Karpas-422 (cell line): ENCODE data around the gene FBXW5. TPM values are rescaled to one million over a fixed set of nuclear protein-coding genes. Genes with fewer than 3 reads are reported as not detected.

Experiments
- DNase-seq: peaks from one replicate; pipeline ENCODE4 v3.0.0-alpha.2; 2015
- H2AFZ ChIP-seq: fragments of 200-600 bp; sonication (generic); 2 replicates; pipeline ENCODE4 v1.6.1; 2014; ENCODE audit warnings: antibody characterized with exemption, low read length, mixed read lengths
- H3K27ac ChIP-seq: fragments of 200-600 bp; sonication (generic); 2 replicates; pipeline ENCODE4 v1.5.1; 2014; ENCODE audit warnings: mild to moderate bottlenecking, low read length, moderate library complexity
- H3K27me3 ChIP-seq: fragments of 200-600 bp; sonication (generic); 2 replicates; pipeline ENCODE4 v1.6.1; 2014; ENCODE audit warnings: low read length, mixed read lengths
- H3K36me3 ChIP-seq: fragments of 200-600 bp; sonication (generic); 2 replicates; pipeline ENCODE4 v1.6.1; 2014; ENCODE audit warnings: low read length, mixed read lengths; ENCODE audit not compliant: insufficient read depth
- H3K4me1 ChIP-seq: fragments of 200-600 bp; sonication (generic); 2 replicates; pipeline ENCODE4 v1.6.1; 2014; ENCODE audit warnings: mild to moderate bottlenecking, low read length, mixed read lengths
- H3K4me2 ChIP-seq: fragments of 200-600 bp; sonication (generic); 2 replicates; pipeline ENCODE4 v1.6.1; 2014; ENCODE audit warnings: low read length, low read depth, mild to moderate bottlenecking; ENCODE audit not compliant: poor library complexity, severe bottlenecking
- H3K4me3 ChIP-seq: fragments of 200-600 bp; sonication (generic); 2 replicates; pipeline ENCODE4 v1.5.1; 2014; ENCODE audit warnings: mild to moderate bottlenecking, antibody characterized with exemption, low read length, mixed read lengths
- H3K79me2 ChIP-seq: fragments of 200-600 bp; sonication (generic); 2 replicates; pipeline ENCODE4 v1.6.1; 2014; ENCODE audit warnings: mild to moderate bottlenecking, low read length, mixed read lengths
- H3K9ac ChIP-seq: fragments of 200-600 bp; sonication (generic); 2 replicates; pipeline ENCODE4 v1.6.0; 2014; ENCODE audit warnings: low read length
- H3K9me2 ChIP-seq: fragments of 200-600 bp; sonication (generic), shearing (Covaris generic); replicated peaks from 2 replicates; pipeline ENCODE4 v1.6.0; 2014; ENCODE audit warnings: mild to moderate bottlenecking, low read length, moderate library complexity; ENCODE audit not compliant: insufficient read depth
- H3K9me3 ChIP-seq: fragments of 300-700, 200-600 bp; sonication (generic); 2 replicates; pipeline ENCODE4 v1.6.1; 2014; ENCODE audit warnings: low read length, mixed read lengths
- H4K20me1 ChIP-seq: fragments of 200-600 bp; sonication (generic); 2 replicates; pipeline ENCODE4 v1.6.1; 2014; ENCODE audit warnings: mild to moderate bottlenecking, antibody characterized with exemption, low read length, low read depth; ENCODE audit not compliant: insufficient read depth
- total RNA-seq: library from RNA; depleted of rRNA; stranded (reverse); fragments of >200 nt; shearing (Covaris generic); gene quantifications from 2 replicates; pipeline ENCODE4 v1.2.3, GENCODE V29; 2014; ENCODE audit warnings: low replicate concordance

The FBXW5 gene
- total RNA-seq, 1 experiment from 2014 or later: 37.3 TPM

DNA sequence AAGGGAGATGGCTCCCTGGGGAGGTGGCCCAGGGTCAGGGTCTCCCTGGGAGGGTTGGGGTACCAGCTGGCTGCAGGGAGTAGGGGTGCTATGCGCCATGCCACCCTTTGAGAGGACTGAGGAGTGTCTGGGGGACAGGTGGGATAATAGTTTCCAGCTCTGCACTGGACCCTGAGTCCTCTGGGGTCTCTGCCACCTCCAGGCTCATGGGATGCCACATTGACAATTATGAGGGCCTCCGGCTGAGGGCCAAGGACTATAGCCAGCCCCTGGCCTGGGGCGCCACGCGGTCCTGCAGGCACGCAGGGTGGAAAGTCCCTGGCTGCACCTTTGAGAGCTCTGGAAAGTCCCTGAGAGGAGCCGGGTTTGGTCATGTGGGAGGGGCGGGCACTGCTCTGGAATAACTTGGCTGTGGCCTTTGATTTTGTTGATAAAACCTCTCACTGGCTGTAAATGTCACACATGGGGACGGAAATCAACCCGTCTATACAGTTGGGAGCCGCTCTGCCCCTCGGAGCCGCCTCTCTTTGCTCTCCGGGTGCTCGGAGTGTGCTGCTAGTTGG, 42.2 kb downstream of the FBXW5 start:
- Histone ChIP-seq H3K27me3 (no peaks in the 10 kb centered on the region), H3K36me3 (peaks cover 42% of the 10 kb centered on the region), H3K4me3 (no peak overlapping the region), H3K4me2 (no peak overlapping the region), H3K79me2 (peaks cover 7% of the 10 kb centered on the region; the same call in 1 of the 2 replicates), H3K9me3 (no peaks in the 10 kb centered on the region), H3K9me2 (no peaks in the 10 kb centered on the region), H4K20me1 (no peaks in the 10 kb centered on the region; the same call in 1 of the 2 replicates), H2AFZ (no peak overlapping the region), H3K4me1 (no peaks in the 10 kb centered on the region), H3K27ac (no peak overlapping the region), H3K9ac (no peak overlapping the region)
- no peak for DNase-seq

- Histone ChIP-seq H3K36me3 (peaks cover 42% of the 10 kb centered on the region), H3K9me3 (no peaks in the 10 kb centered on the region), H3K79me2 (peaks cover 13% of the 10 kb centered on the region; the same call in 1 of the 2 replicates), H3K4me3 (no peak overlapping the region), H3K27me3 (no peaks in the 10 kb centered on the region), H4K20me1 (no peaks in the 10 kb centered on the region; the same call in 1 of the 2 replicates), H3K4me1 (no peaks in the 10 kb centered on the region), H2AFZ (no peak overlapping the region), H3K9me2 (no peaks in the 10 kb centered on the region), H3K27ac (no peak overlapping the region), H3K9ac (no peak overlapping the region), H3K4me2 (no peak overlapping the region)
- DNase-seq: no peak
Measured at GRCh38 chr9:136901516-136902258, 42.9 kb downstream of the FBXW5 start.

- Histone ChIP-seq H2AFZ (no peak overlapping the region), H3K4me1 (no peaks in the 10 kb centered on the region), H4K20me1 (no peaks in the 10 kb centered on the region; the same call in 1 of the 2 replicates), H3K9me2 (no peaks in the 10 kb centered on the region), H3K36me3 (peaks cover 42% of the 10 kb centered on the region), H3K27ac (no peak overlapping the region), H3K27me3 (no peaks in the 10 kb centered on the region), H3K9ac (no peak overlapping the region), H3K4me3 (no peak overlapping the region), H3K4me2 (no peak overlapping the region), H3K79me2 (peaks cover 18% of the 10 kb centered on the region), H3K9me3 (no peaks in the 10 kb centered on the region)
- DNase-seq: no peak
Measured at GRCh38 chr9:136900988-136901515, 43.5 kb downstream of the FBXW5 start.

DNA sequence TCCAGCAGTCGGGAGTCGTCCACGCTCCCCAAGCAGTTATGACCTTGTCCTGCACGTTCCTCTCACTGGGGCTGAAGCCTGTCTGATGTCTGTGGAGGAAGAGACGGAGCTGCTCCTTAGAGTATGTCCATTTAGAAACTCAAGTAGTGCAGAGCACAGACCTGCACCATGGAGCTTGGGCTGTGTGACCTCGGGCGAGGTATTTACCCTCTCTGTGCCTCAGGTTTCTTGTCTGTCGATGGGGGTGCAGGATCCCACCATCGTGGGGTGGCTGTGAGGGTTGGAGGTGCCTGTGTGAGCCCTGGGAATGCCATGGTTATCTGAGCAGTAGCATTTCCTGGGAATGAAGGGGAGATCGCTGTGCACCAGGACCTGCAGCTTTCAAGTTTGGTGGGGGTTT, 44.0 kb downstream of the FBXW5 start:
- H4K20me1 ChIP-seq: no peaks in the 10 kb centered on the region; the same call in 1 of the 2 replicates
- H3K4me2 ChIP-seq: no peak overlapping the region
- no peak overlapping the region for H3K9ac ChIP-seq
- H3K79me2 ChIP-seq: peaks cover 23% of the 10 kb centered on the region
- H3K4me1 ChIP-seq: no peaks in the 10 kb centered on the region
- H3K27ac ChIP-seq: no peak overlapping the region
- no peak overlapping the region for H3K4me3 ChIP-seq
- no peak overlapping the region for H2AFZ ChIP-seq
- no peak for DNase-seq
- no peaks in the 10 kb centered on the region for H3K9me3 ChIP-seq
- H3K36me3 ChIP-seq: peaks cover 41% of the 10 kb centered on the region
- no peaks in the 10 kb centered on the region for H3K9me2 ChIP-seq
- H3K27me3 ChIP-seq: no peaks in the 10 kb centered on the region

DNA sequence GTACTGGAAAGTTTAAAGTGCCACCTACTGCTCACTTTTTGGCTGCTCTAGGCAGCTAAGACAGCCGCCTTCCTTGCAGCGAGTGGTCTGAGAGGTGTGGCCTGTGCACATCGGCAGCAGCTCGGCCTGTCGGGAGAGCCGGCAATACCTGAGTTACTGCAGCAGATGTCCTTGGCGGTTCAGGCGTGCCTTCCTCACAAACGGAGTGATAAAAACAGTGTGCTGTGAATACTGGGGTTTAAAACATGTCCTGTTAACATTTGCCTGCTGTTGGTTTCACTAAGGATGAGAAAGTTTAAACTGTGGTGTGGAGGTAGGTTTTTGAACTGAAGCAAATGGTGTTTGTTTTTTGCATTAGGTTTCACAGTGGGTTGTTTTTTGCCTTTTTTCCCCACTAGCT, 45.3 kb downstream of the FBXW5 start:
- no peak for DNase-seq
- Histone ChIP-seq H3K27me3 (no peaks in the 10 kb centered on the region), H3K9me2 (no peaks in the 10 kb centered on the region), H3K79me2 (peaks cover 33% of the 10 kb centered on the region), H3K27ac (no peak overlapping the region), H3K4me2 (no peak overlapping the region), H3K36me3 (peaks cover 31% of the 10 kb centered on the region), H2AFZ (no peak overlapping the region), H3K9ac (no peak overlapping the region), H3K4me1 (no peaks in the 10 kb centered on the region), H3K9me3 (no peaks in the 10 kb centered on the region), H3K4me3 (no peak overlapping the region), H4K20me1 (no peaks in the 10 kb centered on the region; the same call in 1 of the 2 replicates)

DNA sequence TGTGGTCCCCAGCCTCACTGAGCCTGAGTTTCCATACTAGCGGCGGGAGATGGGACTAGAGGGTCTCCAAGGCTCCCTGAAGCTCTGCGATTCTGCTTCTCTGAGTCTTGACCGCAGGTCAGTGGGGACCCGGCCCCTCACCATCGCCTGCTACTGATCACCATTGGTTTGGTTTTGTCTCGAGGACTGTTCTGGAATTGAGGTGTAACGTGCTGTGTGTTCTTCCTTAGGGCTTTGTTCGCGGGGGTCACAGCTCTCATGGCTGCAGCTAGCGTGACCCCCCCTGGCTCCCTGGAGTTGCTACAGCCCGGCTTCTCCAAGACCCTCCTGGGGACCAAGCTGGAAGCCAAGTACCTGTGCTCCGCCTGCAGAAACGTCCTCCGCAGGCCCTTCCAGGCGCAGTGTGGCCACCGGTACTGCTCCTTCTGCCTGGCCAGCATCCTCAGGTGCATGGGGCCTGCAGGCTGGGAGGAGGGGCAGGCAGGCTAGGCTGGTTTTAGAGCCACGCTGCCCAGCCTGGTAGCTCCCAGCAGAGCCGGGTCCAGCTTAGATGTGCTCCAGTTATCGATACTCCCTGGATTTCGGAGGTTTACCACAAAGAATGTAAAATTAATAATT, 45.9 kb downstream of the FBXW5 start:
- Histone ChIP-seq H3K4me1 (no peaks in the 10 kb centered on the region), H4K20me1 (no peaks in the 10 kb centered on the region; the same call in 1 of the 2 replicates), H3K9me3 (no peaks in the 10 kb centered on the region), H3K4me3 (no peak overlapping the region), H3K36me3 (peaks cover 31% of the 10 kb centered on the region), H3K27me3 (no peaks in the 10 kb centered on the region), H3K79me2 (peaks cover 36% of the 10 kb centered on the region), H2AFZ (no peak overlapping the region), H3K9me2 (no peaks in the 10 kb centered on the region), H3K27ac (no peak overlapping the region), H3K9ac (no peak overlapping the region), H3K4me2 (no peak overlapping the region)
- no peak for DNase-seq

GRCh38 chr9:136896027-136896426, 48.5 kb downstream of the FBXW5 start:
- no peaks in the 10 kb centered on the region for H3K4me1 ChIP-seq
- H3K27ac ChIP-seq: no peak overlapping the region
- H2AFZ ChIP-seq: no peak overlapping the region
- peaks cover 57% of the 10 kb centered on the region for H3K79me2 ChIP-seq
- no peak for DNase-seq
- no peak overlapping the region for H3K9ac ChIP-seq
- peaks cover 15% of the 10 kb centered on the region for H3K36me3 ChIP-seq
- H3K4me3 ChIP-seq: no peak overlapping the region
- no peaks in the 10 kb centered on the region for H3K9me3 ChIP-seq
- H3K27me3 ChIP-seq: no peaks in the 10 kb centered on the region
- no peaks in the 10 kb centered on the region; the same call in 1 of the 2 replicates for H4K20me1 ChIP-seq
- no peak overlapping the region for H3K4me2 ChIP-seq
- no peaks in the 10 kb centered on the region for H3K9me2 ChIP-seq

GRCh38 chr9:136890661-136891060, 53.9 kb downstream of the FBXW5 start:
- H3K4me1 ChIP-seq: peaks cover 12% of the 10 kb centered on the region
- H4K20me1 ChIP-seq: peaks cover 12% of the 10 kb centered on the region
- peaks cover 4% of the 10 kb centered on the region; the same call in 1 of the 2 replicates for H3K36me3 ChIP-seq
- H3K27me3 ChIP-seq: no peaks in the 10 kb centered on the region
- no peak overlapping the region for H2AFZ ChIP-seq
- H3K4me3 ChIP-seq: no peak overlapping the region
- H3K79me2 ChIP-seq: peaks cover 84% of the 10 kb centered on the region
- H3K9ac ChIP-seq: no peak overlapping the region
- no peak overlapping the region for H3K27ac ChIP-seq
- H3K9me3 ChIP-seq: no peaks in the 10 kb centered on the region
- no peak for DNase-seq
- no peaks in the 10 kb centered on the region for H3K9me2 ChIP-seq
- no peak overlapping the region for H3K4me2 ChIP-seq
